Gastroesophageal sphincter (tissue), 4 donors: Measurements from ENCODE around the gene TMEM179B. TPM values are rescaled to one million over a fixed set of nuclear protein-coding genes. Genes with fewer than 3 reads are reported as not detected.
A peak's percentile ranks its signal among the peaks of the same experiment; 100 is the strongest.
"Not testable (repeated sequence)": the region's sequence is repeated elsewhere in the genome, so short reads cannot be mapped to it uniquely, and the experiment has no call there.

Experiments used
- ATAC-seq: fragments of 150-250 bp; one replicate; pipeline ENCODE4 v1.9.1; 2016; ENCODE audit warnings: mild to moderate bottlenecking, moderate library complexity
- H3K27ac ChIP-seq, 4 donors: fragments of 200-600 bp; sonication (generic) in 3 of 4; 1 replicate in 3 of 4; 2 replicates in 1 of 4; pipeline ENCODE4 v1.5.1; 2016 to 2019
- H3K27me3 ChIP-seq: fragments of 200-600 bp; sonication (generic); one replicate; pipeline ENCODE4 v1.5.1; 2019
- H3K36me3 ChIP-seq, 2 donors: fragments of 200-600 bp; sonication (generic); one replicate each; pipeline ENCODE4 v1.5.1; 2019; ENCODE audit warnings: control low read depth in 1 of 2
- H3K4me1 ChIP-seq, 3 donors: fragments of 200-600 bp; sonication (generic); 1 replicate in 2 of 3; 2 replicates in 1 of 3; pipeline ENCODE4 v1.5.1; 2016 to 2019; ENCODE audit warnings: control low read depth in 2 of 3
- H3K4me3 ChIP-seq, 2 donors: fragments of 200-600 bp; sonication (generic); one replicate each; pipeline ENCODE4 v1.5.1; 2019; ENCODE audit warnings: mild to moderate bottlenecking in 1 of 2, moderate library complexity in 1 of 2
- H3K9me3 ChIP-seq, 3 donors: fragments of 200-600 bp; sonication (generic); one replicate each; pipeline ENCODE4 v1.5.1; 2017 to 2019; ENCODE audit warnings: control low read depth in 2 of 3
- EP300 ChIP-seq: sonication (generic); formaldehyde crosslinking; IDR thresholded peaks from one replicate; pipeline ENCODE4 v1.6.1; 2017; ENCODE audit warnings: antibody characterized with exemption, mild to moderate bottlenecking
- POLR2A ChIP-seq, 2 donors: fragments of 450-650 bp; IDR thresholded peaks; one replicate each; pipeline ENCODE4 v1.6.1; 2017; ENCODE audit warnings: antibody characterized with exemption in 2 of 2, mild to moderate bottlenecking in 2 of 2, moderate library complexity in 1 of 2
- POLR2AphosphoS5 ChIP-seq: sonication (generic); formaldehyde crosslinking; IDR thresholded peaks from one replicate; pipeline ENCODE4 v1.6.1; 2017; ENCODE audit warnings: antibody characterized with exemption
- WGBS, 2 donors: methylation state at CpG; one replicate each; pipeline ENCODE4 v1.1.5; 2018; ENCODE audit warnings: low coverage in 1 of 2; 5-methylcytosine and 5-hydroxymethylcytosine counted together
- total RNA-seq, 4 donors: library from RNA; depleted of rRNA; stranded (reverse); fragments of >200 nt; gene quantifications; one replicate each; pipeline ENCODE4 v1.1.0, GENCODE V29; 2016
- TF ChIP-seq, protein P1 (sequence below), 4 experiments: fragments of 200-600 bp in 2 of 4; fragments of 450-650 bp in 2 of 4; sonication (generic) in 1 of 4; IDR thresholded peaks; one replicate each; pipeline ENCODE4 v1.5.1; 2017 to 2019; ENCODE audit warnings: antibody characterized with exemption in 4 of 4, mild to moderate bottlenecking in 2 of 4, moderate library complexity in 2 of 4

Gene TMEM179B, protein sequence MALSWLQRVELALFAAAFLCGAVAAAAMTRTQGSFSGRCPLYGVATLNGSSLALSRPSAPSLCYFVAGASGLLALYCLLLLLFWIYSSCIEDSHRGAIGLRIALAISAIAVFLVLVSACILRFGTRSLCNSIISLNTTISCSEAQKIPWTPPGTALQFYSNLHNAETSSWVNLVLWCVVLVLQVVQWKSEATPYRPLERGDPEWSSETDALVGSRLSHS
- total RNA-seq, result 10 to 100 TPM; 25.8 to 50.7 (median 33.9) TPM

DNA sequence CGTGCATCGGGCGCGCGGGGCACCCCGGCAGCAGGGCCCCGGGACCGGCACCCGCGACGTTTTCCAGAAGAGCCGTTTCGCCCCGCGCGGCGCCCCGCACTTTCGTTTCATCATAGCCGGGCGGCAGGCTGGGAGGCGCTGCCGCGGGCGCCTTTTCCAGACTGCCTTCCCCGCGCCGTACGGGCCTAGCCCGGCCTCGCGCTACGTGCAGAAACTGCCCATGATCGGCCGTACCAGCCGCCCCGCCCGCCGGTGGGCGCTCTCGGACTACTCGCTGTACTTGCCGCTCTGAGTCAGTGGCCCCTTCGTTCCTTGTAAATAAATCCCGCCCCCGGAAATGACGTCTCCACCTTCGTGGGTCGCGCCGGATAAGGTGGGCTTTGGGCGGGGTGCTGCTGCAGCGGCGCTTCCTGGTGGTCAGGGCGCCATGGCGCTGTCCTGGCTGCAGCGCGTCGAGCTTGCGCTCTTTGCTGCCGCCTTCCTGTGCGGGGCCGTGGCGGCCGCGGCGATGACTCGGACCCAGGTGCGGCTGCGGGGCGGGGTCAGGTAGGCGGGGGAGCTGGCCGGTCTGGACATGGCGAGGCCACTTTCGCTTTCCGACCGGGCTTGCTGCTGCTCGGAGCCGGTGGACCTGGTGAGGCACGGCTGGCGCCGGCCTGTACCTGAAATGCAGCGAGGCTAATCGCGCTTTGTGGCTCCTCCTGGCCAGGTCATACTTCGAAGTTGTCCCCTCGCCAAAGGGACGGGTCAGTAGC, at the start of gene TMEM179B:
TMEM179B (plus strand) TSS at position 398 of the 755 bp plus-strand sequence; CDS start at position 428, 30 bp downstream.
- WGBS, 2 donors, result 0% methylated on average over 1 of the region's 88 CpGs; no CpG with 5 or more reads in 1 of the 2 donors
- peak; percentile 96 to 97 for TF ChIP-seq POLR2A (IDR thresholded peaks at IDR 0.05)
- no peak for TF ChIP-seq EP300
- peak; percentile 98 for TF ChIP-seq POLR2AphosphoS5
- TF ChIP-seq, protein P1, sequence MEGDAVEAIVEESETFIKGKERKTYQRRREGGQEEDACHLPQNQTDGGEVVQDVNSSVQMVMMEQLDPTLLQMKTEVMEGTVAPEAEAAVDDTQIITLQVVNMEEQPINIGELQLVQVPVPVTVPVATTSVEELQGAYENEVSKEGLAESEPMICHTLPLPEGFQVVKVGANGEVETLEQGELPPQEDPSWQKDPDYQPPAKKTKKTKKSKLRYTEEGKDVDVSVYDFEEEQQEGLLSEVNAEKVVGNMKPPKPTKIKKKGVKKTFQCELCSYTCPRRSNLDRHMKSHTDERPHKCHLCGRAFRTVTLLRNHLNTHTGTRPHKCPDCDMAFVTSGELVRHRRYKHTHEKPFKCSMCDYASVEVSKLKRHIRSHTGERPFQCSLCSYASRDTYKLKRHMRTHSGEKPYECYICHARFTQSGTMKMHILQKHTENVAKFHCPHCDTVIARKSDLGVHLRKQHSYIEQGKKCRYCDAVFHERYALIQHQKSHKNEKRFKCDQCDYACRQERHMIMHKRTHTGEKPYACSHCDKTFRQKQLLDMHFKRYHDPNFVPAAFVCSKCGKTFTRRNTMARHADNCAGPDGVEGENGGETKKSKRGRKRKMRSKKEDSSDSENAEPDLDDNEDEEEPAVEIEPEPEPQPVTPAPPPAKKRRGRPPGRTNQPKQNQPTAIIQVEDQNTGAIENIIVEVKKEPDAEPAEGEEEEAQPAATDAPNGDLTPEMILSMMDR (IDR thresholded peaks at IDR 0.05), result peak in 3 of 4 experiments; percentile 45 to 70 (median 48)
- Histone ChIP-seq H3K27me3 (no peaks in the 10 kb centered on the region), H3K9me3 (no peaks in the 10 kb centered on the region), H3K4me3 (peak within 1 kb of the TSS; percentile 95 to 100), H3K4me1 (peaks cover 3 to 57% (median 27%) of the 10 kb centered on the region in 3 donors), H3K36me3 (peaks cover 0 to 43% of the 10 kb centered on the region in 2 donors), H3K27ac (peak within 1 kb of the TSS; percentile 92 to 100 (median 96))
- peak; percentile 94 for ATAC-seq

DNA sequence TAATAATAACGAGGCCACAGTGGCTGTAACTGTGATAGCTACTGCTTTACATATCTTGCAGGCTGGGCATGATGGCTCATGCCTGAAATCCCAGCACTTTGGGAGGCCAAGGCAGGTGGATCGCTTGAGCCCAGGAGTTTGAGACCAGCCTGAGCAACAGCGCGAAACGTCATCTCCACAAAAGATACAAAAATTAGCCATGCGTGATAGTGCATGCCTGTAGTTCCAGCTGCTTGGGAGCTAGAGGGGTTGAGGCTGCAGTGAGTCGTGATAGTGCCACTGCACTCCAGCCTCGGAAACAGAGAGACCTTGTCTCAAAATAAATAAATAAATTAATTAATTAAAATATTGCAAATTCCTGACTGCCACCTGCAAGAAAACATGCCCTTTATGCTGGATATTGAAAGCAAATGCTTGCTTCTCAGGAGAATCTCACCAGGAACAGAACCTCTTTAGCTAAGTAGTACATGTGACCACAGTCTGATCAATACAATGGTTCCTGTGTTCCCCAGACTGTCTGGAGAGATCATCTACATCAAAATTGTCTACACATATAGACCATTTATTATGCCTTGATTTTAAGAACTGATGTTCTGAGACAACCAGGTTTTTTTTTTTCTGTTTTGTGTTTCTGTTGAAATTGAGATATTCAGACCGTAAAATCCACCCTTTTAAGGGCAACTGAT, 39.6 kb upstream of the TMEM179B start:
- H3K9me3 ChIP-seq, result no peaks in the 10 kb centered on the region
- H3K27me3 ChIP-seq, result no peaks in the 10 kb centered on the region
- peaks cover 0 to 31% (median 5%) of the 10 kb centered on the region in 3 donors for H3K4me1 ChIP-seq
- no peak overlapping the region for H3K4me3 ChIP-seq
- 77 to 78% methylated on average over 3 to 8 of the region's 9 CpGs for WGBS, 2 donors
- no peak for ATAC-seq
- H3K36me3 ChIP-seq, result peaks cover 0 to 23% of the 10 kb centered on the region in 2 donors
- no peak for TF ChIP-seq POLR2AphosphoS5
- H3K27ac ChIP-seq, result no peak overlapping the region

DNA sequence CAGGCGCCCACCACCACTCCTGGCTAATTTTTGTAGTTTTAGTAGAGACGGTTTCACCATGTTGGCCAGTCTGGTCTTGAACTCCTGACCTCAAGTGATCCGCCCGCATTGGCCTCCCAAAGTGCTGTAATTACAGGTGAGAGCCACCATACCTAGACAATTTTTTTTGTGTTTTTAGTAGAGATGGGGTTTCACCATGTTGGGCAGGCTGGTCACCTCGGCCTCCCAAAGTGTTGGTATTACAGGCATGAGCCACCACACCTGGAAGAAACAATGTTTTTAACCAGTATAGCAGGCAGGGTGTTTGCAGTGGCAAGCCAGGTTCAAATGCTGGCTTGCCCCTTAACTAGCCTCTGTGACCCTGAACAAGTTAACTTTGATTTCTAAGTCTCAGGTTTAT, 37.3 kb upstream of the TMEM179B start:
- not testable (repeated sequence) for H3K27ac ChIP-seq, H3K9me3 ChIP-seq, ATAC-seq, H3K4me3 ChIP-seq, H3K27me3 ChIP-seq
- Histone ChIP-seq H3K36me3 (peaks cover 0 to 29% of the 10 kb centered on the region in 2 donors), H3K4me1 (peaks cover 0 to 47% (median 14%) of the 10 kb centered on the region in 3 donors)
- 93% methylated on average over 3 of the region's 5 CpGs; no CpG with 5 or more reads in 1 of the 2 donors for WGBS, 2 donors

DNA sequence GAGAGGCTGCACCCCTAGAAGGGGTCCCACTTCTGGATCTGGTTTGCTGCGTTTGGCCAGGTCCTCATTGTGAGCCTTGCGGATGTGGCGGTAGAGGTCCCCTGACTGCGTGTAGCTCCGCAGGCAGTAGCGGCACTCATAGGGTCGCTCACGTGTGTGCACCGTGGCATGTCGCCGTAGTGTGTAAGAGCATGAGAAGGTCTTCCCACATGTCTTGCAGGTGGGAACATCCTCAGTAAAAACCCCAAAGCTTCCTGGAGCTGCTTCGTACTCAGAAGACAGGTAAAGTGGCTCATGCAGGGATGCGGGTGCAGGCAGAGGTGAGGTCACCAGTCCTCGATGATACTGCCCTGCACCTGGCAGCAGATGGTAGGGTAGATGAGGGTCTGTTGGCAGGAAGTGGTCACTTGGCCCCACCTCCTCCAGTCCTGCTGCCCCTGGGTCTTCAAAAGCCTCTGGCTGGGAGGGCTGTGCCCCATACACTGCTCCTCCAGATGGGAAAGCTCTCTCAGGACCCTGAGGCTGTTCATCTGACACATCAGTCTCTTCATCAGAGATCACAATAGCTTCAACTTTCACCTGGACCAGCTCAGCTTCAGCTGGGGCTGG, 34.9 kb upstream of the TMEM179B start:
- Histone ChIP-seq H3K27me3 (no peaks in the 10 kb centered on the region), H3K4me3 (no peak overlapping the region), H3K36me3 (peaks cover 0 to 29% of the 10 kb centered on the region in 2 donors), H3K27ac (peak overlapping the region in 1 of 4 donors; percentile 93), H3K4me1 (peaks cover 0 to 47% (median 14%) of the 10 kb centered on the region in 3 donors), H3K9me3 (no peaks in the 10 kb centered on the region)
- TF ChIP-seq EP300, result no peak
- TF ChIP-seq, protein P1 (IDR thresholded peaks at IDR 0.05), result no peak
- TF ChIP-seq POLR2A (IDR thresholded peaks at IDR 0.05), result no peak
- no peak for TF ChIP-seq POLR2AphosphoS5
- 100% methylated on average over 3 of the region's 14 CpGs; no CpG with 5 or more reads in 1 of the 2 donors for WGBS, 2 donors
- ATAC-seq, result no peak

DNA sequence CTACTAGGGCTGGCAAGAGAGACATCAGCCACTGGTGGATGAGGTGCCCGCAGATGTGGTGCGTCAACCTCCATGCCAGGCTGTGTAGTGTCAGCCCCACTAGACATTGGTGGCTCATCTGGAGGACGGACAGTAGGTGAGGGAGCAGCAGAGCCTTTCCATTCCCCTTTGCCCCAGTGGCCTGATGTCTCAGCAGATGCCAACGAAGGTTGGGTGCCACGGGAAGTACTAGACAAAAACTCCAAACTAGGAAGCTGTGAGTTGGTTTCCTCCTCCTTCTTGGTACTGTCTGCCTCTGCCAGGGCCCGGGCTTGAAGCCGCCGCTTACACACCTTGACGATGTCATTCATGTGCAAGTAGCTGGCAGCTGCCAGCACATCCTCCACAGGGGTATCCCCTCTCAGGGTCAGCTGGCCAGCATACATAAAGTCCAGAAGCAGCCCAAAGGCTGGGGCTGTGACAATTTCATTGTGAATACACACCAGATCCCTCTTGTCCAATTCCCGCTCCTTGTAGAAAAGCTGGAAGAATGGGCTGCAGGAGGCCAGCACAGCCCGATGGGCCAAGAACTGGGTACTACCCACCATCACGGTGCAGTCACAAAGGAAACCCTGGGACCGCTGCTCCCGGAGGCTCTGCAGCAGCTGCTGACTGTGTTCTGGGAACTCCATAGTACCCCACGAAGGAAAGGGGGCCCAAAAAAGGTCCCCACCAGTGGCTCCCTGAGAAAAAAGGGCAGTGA, 34.0 kb upstream of the TMEM179B start:
- Histone ChIP-seq H3K36me3 (peaks cover 0 to 29% of the 10 kb centered on the region in 2 donors), H3K4me1 (peaks cover 0 to 47% (median 14%) of the 10 kb centered on the region in 3 donors), H3K27ac (peak overlapping the region; percentile 78 to 99 (median 93)), H3K27me3 (no peaks in the 10 kb centered on the region), H3K4me3 (peak overlapping the region; percentile 55 to 64), H3K9me3 (no peaks in the 10 kb centered on the region)
- no peak for TF ChIP-seq EP300
- no peak for ATAC-seq
- WGBS, 2 donors, result 66 to 82% methylated on average over 5 to 7 of the region's 15 CpGs
